ENCODE data around the gene ARMC6. TPM values are rescaled to one million over a fixed set of nuclear protein-coding genes. Genes with fewer than 3 reads are reported as not detected.

ARMC6 gene
- total RNA-seq, 1 donor from 2014 or later = 36.0 TPM

DNA sequence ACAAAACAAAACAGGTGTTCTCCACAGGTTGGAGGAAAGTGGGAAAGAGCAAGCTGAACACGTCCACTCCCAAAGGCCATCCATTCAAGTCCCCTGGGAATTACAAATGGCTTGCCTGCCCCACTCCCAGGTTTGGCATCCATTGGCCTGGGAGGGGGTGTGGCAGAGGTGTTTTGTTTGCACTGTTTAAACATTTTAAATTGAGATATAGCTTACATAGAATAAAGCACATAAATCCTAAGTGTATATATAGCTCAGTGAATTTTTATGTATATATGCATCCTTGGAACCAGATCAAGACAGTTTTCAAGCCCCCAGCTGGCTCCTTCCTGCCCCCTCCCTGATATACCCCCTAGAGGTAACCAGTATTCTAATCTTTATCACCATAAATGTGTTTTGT is 43.1 kb downstream of the ARMC6 start:
- Mint-ChIP-seq H3K4me3 (ENCODE audit: unreplicated experiment) (no peak overlapping the region), H3K36me3 (ENCODE audit: low read depth, unreplicated experiment) (peaks cover 11% of the 10 kb centered on the region), H3K9me3 (ENCODE audit: unreplicated experiment) (peaks cover 3% of the 10 kb centered on the region), H3K4me1 (ENCODE audit: low read depth, unreplicated experiment) (no peaks in the 10 kb centered on the region), H3K27me3 (ENCODE audit: low read depth, unreplicated experiment) (peaks cover 2% of the 10 kb centered on the region), H3K27ac (ENCODE audit: unreplicated experiment) (no peak overlapping the region)
- no peak for TF ChIP-seq EZH2 (IDR thresholded peaks at IDR 0.05; ENCODE audit: insufficient read depth, low read length)
- TF ChIP-seq, protein P1, sequence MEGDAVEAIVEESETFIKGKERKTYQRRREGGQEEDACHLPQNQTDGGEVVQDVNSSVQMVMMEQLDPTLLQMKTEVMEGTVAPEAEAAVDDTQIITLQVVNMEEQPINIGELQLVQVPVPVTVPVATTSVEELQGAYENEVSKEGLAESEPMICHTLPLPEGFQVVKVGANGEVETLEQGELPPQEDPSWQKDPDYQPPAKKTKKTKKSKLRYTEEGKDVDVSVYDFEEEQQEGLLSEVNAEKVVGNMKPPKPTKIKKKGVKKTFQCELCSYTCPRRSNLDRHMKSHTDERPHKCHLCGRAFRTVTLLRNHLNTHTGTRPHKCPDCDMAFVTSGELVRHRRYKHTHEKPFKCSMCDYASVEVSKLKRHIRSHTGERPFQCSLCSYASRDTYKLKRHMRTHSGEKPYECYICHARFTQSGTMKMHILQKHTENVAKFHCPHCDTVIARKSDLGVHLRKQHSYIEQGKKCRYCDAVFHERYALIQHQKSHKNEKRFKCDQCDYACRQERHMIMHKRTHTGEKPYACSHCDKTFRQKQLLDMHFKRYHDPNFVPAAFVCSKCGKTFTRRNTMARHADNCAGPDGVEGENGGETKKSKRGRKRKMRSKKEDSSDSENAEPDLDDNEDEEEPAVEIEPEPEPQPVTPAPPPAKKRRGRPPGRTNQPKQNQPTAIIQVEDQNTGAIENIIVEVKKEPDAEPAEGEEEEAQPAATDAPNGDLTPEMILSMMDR (IDR thresholded peaks at IDR 0.05; ENCODE audit: insufficient read depth, low read depth, low read length) = no peak
- no peaks in the 10 kb centered on the region for H3K27me3 ChIP-seq (ENCODE audit: insufficient read depth, low read length)
- no peak overlapping the region for H3K4me3 ChIP-seq (ENCODE audit: insufficient read depth, low read depth, low read length)
- no peak overlapping the region for H3K27ac ChIP-seq (ENCODE audit: low read depth, low read length)
- no peak for FAIRE-seq
- H3K36me3 ChIP-seq (ENCODE audit: insufficient read depth, low read length) = no peaks in the 10 kb centered on the region
- peaks cover 38% of the 10 kb centered on the region for H4K20me1 ChIP-seq (ENCODE audit: insufficient read depth, low read length)
- no peak overlapping the region for H3K4me2 ChIP-seq (ENCODE audit: low read length)
- H3K79me2 ChIP-seq (ENCODE audit: insufficient read depth, low read length) = no peaks in the 10 kb centered on the region
- no peaks in the 10 kb centered on the region for H3K4me1 ChIP-seq (ENCODE audit: insufficient read depth, low read length)
- DNase-seq (ENCODE audit: low read depth) = no peak
- no peaks in the 10 kb centered on the region for H3K9me3 ChIP-seq (ENCODE audit: insufficient read depth, low read depth, low read length)
- H3K9ac ChIP-seq (ENCODE audit: low read length) = no peak overlapping the region
- H2AFZ ChIP-seq (ENCODE audit: low read depth, low read length) = no peak overlapping the region

DNA sequence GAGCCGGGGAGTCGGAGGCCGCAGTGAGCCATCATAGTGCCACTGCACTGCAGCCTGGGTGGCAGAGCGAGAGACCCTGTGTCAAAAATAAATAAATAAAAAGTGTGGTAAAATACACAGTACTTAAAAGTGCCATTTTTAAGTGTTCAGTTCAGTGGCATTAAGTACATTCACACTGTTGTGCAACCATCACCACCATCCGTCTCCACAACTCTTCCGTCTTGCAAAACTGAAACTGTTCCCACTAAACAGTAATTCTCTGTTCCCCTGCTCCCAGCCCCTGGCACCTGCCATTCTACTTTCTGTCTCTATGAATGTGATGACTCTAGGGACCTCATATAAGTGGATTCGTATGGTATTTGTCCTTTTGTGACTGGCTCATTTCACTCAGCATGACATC is 43.7 kb downstream of the ARMC6 start:
- Histone ChIP-seq H3K27me3 (ENCODE audit: insufficient read depth, low read length) (no peaks in the 10 kb centered on the region), H3K9me3 (ENCODE audit: insufficient read depth, low read depth, low read length) (no peaks in the 10 kb centered on the region), H3K9ac (ENCODE audit: low read length) (no peak overlapping the region), H3K4me3 (ENCODE audit: insufficient read depth, low read depth, low read length) (no peak overlapping the region), H3K27ac (ENCODE audit: low read depth, low read length) (no peak overlapping the region), H3K4me1 (ENCODE audit: insufficient read depth, low read length) (no peaks in the 10 kb centered on the region), H3K79me2 (ENCODE audit: insufficient read depth, low read length) (no peaks in the 10 kb centered on the region), H3K4me2 (ENCODE audit: low read length) (no peak overlapping the region), H2AFZ (ENCODE audit: low read depth, low read length) (no peak overlapping the region), H3K36me3 (ENCODE audit: insufficient read depth, low read length) (no peaks in the 10 kb centered on the region), H4K20me1 (ENCODE audit: insufficient read depth, low read length) (peaks cover 44% of the 10 kb centered on the region)
- H3K36me3 Mint-ChIP-seq (ENCODE audit: low read depth, unreplicated experiment) = peaks cover 12% of the 10 kb centered on the region
- TF ChIP-seq, protein P1 (IDR thresholded peaks at IDR 0.05; ENCODE audit: insufficient read depth, low read depth, low read length) = no peak
- TF ChIP-seq EZH2 (IDR thresholded peaks at IDR 0.05; ENCODE audit: insufficient read depth, low read length) = no peak
- no peaks in the 10 kb centered on the region for H3K4me1 Mint-ChIP-seq (ENCODE audit: low read depth, unreplicated experiment)
- DNase-seq (ENCODE audit: low read depth) (no peak), FAIRE-seq (no peak)
- peaks cover 3% of the 10 kb centered on the region for H3K9me3 Mint-ChIP-seq (ENCODE audit: unreplicated experiment)
- H3K4me3 Mint-ChIP-seq (ENCODE audit: unreplicated experiment) = no peak overlapping the region
- peaks cover 5% of the 10 kb centered on the region for H3K27me3 Mint-ChIP-seq (ENCODE audit: low read depth, unreplicated experiment)
- no peak overlapping the region for H3K27ac Mint-ChIP-seq (ENCODE audit: unreplicated experiment)

GRCh38 chr19:19078801-19079200 is 45.4 kb downstream of the ARMC6 start:
- no peak for TF ChIP-seq EZH2 (IDR thresholded peaks at IDR 0.05; ENCODE audit: insufficient read depth, low read length)
- TF ChIP-seq, protein P1 (IDR thresholded peaks at IDR 0.05; ENCODE audit: insufficient read depth, low read depth, low read length) = no peak
- no peak overlapping the region for H3K9ac ChIP-seq (ENCODE audit: low read length)
- no peak overlapping the region for H3K27ac ChIP-seq (ENCODE audit: low read depth, low read length)
- peaks cover 17% of the 10 kb centered on the region for H3K36me3 Mint-ChIP-seq (ENCODE audit: low read depth, unreplicated experiment)
- no peak overlapping the region for H3K4me2 ChIP-seq (ENCODE audit: low read length)
- no peaks in the 10 kb centered on the region for H3K27me3 ChIP-seq (ENCODE audit: insufficient read depth, low read length)
- FAIRE-seq (no peak), DNase-seq (ENCODE audit: low read depth) (no peak)
- H3K79me2 ChIP-seq (ENCODE audit: insufficient read depth, low read length) = no peaks in the 10 kb centered on the region
- H3K9me3 ChIP-seq (ENCODE audit: insufficient read depth, low read depth, low read length) = no peaks in the 10 kb centered on the region
- H2AFZ ChIP-seq (ENCODE audit: low read depth, low read length) = no peak overlapping the region
- peaks cover 41% of the 10 kb centered on the region for H4K20me1 ChIP-seq (ENCODE audit: insufficient read depth, low read length)
- H3K27me3 Mint-ChIP-seq (ENCODE audit: low read depth, unreplicated experiment) = peaks cover 7% of the 10 kb centered on the region
- H3K27ac Mint-ChIP-seq (ENCODE audit: unreplicated experiment) = no peak overlapping the region
- H3K36me3 ChIP-seq (ENCODE audit: insufficient read depth, low read length) = no peaks in the 10 kb centered on the region
- no peaks in the 10 kb centered on the region for H3K9me3 Mint-ChIP-seq (ENCODE audit: unreplicated experiment)
- no peak overlapping the region for H3K4me3 Mint-ChIP-seq (ENCODE audit: unreplicated experiment)
- no peaks in the 10 kb centered on the region for H3K4me1 ChIP-seq (ENCODE audit: insufficient read depth, low read length)
- H3K4me3 ChIP-seq (ENCODE audit: insufficient read depth, low read depth, low read length) = no peak overlapping the region
- no peaks in the 10 kb centered on the region for H3K4me1 Mint-ChIP-seq (ENCODE audit: low read depth, unreplicated experiment)

Data from astrocyte (in vitro differentiated cells and primary cell).